HG02981 (cell line): ENCODE measurements around the gene GJB2.
"Not testable (repeated sequence)": the region's sequence is repeated elsewhere in the genome, so short reads cannot be mapped to it uniquely, and the experiment has no call there.

Source experiments
- ATAC-seq: cut with Tn5 transposase; IDR thresholded peaks from one replicate; pipeline ENCODE4 v1.9.1; 2021; ENCODE audit warnings: mild to moderate bottlenecking, moderate library complexity; ENCODE audit not compliant: unreplicated experiment

Gene GJB2

DNA sequence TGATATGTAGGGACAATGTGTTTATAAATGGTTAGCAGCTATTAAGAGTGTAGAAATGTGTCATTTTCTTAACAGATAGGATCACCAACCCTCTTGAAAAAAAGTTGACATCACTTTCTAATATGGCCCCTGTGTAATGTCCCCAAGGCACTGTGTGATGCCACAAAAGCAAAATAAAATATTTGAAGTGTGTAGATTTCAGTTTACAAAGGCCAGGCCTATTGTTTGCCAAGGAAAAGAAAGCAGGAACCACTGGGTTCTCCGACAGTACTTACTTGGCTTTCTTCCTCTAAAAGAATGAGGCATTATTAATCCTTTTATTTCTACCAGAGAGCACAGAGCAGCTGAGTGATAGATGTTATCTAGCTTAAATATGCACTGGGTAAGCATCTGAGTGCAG lies 21.4 kb downstream of the GJB2 start:
- ATAC-seq: no peak

DNA sequence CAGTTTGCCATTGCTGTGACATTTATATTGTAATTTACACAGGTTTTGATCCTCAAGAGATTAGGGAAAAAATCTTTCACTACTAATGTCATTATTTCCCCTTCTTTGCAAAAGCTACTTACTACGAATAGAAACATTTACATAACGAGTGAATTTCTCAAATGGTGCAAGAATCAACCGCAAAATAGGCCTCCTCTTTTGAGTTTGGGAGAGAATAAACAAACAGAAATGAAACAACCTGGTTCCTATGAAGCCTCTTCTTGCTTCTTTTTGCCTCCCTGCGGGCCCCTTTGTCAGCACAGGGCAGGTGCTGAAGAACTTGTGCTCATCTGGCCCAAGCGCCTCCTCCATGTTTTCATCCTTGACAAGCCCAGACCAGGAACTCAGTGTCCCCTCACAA lies 21.8 kb downstream of the GJB2 start:
- ATAC-seq: no peak

DNA sequence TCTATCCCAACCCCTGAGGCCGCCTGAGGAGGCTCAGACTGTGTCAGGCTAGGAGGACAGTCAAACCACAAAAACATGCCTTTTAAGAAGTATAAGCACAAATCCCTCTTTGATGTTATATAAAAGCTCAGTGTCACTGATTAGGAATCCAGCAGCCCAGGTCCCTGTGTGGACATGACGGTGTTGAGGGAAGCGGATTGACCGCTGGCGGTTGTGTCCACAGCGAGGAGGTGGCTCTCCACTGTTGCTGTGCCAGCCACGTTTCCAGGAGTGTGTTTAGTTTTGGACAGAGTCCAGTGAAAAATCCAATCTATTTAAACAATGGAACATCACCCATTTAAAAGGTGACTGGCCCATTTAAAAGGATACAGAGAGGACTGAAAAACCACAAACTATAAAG lies 24.3 kb downstream of the GJB2 start:
- no peak for ATAC-seq

DNA sequence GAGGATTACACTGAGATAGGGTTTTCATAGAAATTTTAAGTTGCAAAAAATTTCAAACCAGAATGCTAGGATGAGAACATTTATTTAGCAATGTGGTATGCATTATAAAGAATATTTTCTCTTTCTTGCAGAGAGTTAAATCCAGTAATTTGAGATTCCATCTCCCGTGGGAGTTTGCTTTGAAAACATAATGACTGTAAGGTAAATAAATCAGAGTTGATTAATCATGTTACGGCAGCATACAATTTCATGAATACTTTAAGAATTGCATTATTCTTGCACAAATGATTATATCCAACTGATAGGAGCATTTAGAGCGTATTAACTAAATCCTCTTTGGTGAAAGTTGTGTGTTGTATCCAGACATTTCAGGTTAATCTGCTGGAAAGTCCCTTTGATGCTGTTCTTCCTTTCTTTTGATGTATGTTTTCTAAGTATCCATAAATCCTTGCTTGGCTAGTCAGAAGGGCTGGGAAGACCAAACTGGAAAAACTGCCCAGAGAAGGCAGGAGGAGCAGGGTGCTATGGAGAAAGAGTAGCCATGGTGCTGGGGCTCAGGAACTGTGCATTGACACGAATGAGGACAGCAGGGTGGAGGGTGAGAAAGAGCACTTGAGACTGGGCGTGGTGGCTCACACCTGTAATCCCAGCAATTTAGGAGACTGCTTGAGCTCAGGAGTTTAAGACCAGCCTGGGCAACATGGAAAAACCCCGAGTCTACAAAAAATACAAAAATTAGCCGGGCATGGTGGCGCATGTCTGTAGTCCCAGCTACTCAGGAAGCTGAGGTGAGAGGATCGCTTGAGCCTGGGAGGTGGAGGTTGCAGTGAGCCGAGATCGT lies 27.1 kb downstream of the GJB2 start:
- no peak for ATAC-seq

DNA sequence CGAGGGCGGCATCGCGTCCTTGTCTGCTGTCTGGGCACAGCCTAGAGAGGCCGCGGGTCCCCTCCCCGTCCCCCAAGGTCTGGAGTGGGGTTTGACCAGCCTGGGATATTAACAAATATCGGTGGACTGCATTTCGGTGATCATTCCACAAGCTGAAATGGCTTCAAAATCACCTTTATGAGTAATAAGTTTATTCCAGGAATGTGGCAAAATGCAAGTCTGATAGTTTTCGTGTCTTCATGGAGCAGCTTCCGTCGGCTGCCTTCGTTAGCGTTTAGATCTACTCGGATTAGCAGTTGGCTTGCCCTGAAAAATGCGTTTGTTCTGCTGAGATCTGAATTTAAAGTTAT lies 30.8 kb downstream of the GJB2 start:
- no peak for ATAC-seq

DNA sequence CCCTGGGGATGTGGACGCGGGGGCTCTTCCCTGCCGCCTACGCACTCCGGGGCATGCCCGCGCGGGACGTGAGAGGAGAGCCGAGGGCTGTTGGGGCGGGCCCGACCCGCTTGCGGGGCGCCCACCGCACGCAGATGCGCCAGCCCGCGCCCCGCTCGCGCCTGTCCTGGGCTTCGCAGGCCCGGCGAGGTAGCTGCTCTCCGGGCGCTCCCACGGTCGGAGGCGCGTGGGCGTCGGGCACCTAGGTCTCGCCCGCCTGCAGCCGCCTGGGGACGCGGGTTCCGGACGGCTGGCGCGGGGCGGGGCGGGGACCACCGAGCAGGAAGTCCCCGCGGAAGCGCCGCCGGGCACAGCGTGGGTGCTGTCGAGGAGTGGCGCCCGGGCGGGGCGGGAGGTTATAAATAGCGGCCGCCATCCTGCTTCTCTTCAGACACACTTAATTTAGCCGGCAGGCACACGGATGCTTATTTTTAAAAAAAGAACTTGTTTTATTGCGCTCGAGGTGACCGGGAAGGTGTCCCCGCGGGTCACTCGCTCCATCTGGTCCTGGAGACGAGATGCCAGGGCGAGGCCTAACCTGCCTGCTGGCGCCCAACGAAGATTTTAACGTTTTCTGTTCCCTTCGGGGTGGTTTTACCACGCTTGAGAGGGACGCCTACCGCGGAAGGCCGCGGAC lies 31.3 kb downstream of the GJB2 start:
- peak; percentile 43 for ATAC-seq

DNA sequence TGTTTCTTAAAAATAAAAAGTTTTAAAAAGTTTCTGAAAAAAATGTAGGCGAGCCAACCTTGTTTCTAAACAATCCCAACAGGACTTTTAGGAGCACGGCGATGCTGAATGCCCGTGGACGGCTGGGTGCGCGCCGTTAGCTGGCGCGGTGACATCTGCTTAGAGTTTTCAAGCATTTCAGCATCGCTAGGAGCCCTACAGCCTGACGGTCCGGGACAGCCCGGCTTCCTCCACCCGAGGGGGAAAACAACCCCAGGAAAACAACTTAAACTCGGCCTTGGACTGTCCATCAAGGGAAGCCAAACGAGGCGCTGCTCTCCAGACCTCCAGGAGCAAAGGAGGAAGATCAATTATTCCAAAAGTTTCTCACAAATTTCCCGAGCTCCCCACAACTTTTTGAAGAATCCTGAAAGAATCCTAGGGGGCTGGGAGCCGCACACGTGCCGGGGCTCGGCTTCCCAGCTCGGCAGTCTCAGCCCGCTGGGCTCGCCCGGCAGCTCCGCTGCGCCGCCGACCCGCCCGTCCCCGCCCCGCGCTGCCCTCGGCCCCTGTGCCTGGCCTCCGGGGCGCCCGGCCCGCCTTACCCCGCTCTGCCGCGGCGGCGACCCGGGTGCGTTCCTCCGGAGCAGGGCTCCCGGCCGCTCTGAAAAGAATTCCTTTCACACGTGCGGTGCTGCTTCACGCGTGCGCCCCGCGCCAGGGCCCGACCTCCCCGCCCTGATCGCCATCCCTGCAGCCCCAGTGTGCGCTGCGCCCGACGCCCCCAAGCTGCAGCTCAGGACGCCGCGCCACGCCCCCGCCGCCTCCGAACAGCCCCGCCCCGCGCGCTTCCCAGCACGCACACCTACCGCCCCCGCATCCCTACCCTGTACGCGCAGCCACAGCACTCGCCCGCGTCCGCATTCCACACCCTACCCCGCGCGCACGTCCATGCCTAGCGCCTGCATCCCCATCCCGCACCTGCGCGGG lies 32.1 kb downstream of the GJB2 start, which contains the start of gene GJA3:
TSS of gene GJA3 (minus strand) at position 747 of the 969 bp plus-strand sequence. CDS start 17,764 bp downstream, outside the sequence.
- ATAC-seq: peak; percentile 44

DNA sequence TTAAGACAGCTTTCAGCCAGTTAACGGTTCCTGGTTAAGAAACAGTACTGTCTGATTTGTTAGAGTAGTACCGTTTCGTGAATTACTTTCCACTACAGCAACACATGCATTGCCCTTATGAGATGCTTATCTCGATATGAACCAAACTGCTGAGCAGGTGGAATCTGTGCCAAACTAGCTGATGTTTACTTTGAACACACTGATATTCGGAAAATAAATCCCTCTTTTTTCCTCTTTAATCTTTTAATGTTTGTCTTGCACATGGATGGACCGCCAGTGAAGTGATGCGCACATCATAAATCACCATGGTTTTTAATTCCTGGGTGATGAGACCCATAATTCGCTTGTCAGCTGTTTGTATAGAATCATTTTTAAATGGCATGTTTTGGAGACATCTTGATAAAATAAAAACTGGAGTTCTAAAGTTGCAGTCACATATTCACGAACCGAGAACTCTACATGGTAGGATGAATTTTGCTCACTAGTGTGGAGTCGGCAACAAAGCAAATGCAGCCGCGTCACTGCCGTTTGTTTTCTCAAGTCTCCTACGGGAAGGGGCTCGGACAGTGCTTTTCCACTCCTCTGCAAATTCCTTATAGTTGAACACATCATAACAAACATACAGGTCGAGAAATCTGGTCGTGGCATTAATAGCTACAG lies 33.0 kb downstream of the GJB2 start:
- ATAC-seq: no peak

DNA sequence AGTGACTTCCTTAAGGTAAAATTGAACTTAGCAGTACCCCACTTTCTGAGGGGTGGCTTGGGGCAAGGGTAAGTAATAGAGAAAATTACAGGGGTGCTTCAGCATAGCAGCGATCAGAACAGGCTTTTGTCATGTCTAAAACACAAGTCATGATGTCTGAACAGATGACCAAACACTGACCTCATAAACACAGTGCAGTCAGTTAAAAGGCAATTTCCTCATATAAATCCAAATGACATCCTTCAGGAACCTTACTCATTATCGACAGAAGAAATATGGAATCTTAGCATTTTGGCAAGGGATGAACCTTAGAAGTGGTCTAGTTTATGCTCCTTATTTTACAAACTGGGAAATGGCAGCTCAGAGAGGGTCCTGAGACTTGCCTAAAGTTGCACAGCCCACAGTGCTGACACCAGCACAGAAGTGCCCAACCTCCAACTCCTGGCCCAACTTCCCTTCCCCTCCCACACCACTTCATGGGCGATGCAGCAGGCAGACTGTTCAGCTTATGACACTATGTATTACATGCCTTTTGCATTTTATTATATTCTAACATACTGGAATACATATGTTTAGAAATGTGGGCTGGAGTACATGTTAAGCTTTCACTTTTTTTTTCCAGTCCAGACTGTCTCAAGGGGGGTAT lies 35.5 kb downstream of the GJB2 start:
- no peak for ATAC-seq

DNA sequence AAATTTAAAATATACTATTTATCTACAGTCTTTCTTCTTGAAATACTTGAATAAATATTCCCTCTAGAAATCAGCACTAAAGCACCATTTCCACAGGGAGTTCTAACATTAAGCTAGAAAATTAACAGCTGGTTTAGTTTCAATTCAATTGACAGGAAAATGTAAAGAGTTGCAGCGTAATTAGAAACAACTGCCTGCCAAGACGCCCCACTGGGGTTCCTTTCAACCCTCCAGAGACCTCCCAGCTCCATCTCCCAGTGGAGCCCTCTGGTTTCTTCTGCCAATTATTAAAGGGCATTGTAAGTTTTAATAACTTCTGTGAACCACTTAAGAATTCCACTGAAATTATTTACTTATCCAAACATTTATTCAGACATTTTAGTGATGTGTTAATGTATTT lies 36.0 kb downstream of the GJB2 start:
- ATAC-seq: no peak

DNA sequence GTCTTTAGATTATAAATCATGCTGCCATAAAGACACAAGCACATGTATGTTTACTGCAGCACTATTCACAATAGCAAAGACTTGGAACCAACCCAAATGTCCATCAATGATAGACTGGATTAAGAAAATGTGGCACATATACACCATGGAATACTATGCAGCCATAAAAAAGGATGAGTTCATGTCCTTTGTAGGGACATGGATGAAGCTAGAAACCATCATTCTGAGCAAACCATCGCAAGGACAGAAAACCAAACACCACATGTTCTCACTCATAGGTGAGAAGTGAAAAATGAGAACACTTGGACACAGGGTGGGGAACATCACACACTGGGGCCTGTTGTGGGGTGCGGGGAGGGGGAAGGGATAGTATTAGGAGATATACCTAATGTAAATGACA lies 39.4 kb downstream of the GJB2 start:
- ATAC-seq: not testable (repeated sequence)

DNA sequence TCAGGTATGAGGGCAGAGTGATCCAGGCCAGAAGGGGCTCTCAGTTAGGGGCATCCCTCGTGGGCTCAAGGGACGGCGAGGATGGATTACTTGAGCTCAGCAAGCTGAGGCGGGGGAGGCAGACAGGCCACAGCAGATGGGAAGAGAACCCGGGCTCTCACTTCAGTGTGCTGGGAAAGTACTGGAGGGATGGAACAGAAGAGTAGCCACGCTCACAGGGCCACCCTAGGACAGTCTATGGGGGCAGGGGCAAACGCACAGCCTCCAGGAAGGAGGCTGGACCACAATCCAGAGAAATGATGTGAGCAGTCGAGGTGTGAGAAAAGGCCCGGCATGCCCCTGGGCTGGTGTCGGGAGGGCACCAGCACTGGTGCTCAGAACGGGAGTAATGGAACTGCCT lies 41.1 kb downstream of the GJB2 start:
- ATAC-seq: no peak

DNA sequence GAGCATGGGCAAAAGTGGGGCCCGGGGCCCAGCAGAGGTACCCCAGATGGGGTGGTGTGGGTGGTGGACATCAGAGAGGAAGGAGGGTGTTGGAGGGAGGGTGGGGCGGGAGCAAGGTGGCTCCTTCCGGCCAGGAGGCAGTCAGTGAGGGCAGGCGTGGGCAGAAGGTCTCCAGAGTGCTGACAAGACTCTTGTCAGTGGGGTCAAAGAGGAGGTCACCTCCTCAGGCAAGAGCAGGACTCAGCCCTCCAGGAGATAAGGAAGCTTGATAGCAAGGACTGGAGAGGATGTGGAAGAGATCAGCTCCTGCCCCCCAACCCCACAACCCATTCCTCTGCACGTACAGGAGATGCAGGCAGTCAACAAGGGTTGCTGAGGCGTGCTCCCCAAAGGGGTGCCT lies 41.7 kb downstream of the GJB2 start:
- no peak for ATAC-seq

DNA sequence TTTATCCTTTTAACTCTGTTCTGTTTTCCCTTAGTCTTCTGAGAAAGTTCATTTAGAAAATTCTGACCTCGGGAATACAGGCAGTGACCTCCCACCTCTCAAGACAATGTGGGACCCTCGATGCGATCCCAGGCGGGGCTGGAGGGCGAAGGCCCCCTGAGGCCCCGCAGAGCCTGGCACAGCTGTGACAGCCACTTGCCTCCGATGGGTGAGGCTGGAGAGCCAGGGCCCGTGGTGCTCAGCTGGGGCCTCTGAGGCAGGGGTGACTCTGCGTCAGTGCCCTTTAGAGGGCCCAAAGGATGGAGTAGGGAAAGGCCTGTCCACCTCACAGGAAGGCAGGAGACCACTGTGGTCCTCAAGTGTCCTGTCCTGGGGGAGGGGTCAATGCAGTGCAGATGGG lies 42.2 kb downstream of the GJB2 start:
- ATAC-seq: no peak

DNA sequence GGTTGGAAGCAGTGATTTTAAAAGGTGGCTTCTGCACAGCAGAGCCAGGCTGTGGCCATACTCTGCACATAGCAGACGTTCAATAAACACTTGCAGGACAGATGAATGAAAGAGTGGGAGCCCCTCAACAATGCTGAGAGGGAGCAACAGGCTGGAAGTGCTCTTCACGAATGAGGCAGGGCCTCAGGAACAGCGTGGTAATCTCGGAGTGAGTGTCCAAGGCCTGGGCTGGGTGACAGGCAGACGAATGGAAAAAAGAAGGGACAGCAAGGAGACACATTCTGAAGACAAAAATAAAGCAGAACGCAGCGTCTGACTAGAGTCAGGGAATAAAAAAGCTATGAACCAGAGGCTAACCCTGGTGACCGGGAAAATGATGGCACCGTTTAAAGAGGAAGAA lies 43.0 kb downstream of the GJB2 start:
- no peak for ATAC-seq

DNA sequence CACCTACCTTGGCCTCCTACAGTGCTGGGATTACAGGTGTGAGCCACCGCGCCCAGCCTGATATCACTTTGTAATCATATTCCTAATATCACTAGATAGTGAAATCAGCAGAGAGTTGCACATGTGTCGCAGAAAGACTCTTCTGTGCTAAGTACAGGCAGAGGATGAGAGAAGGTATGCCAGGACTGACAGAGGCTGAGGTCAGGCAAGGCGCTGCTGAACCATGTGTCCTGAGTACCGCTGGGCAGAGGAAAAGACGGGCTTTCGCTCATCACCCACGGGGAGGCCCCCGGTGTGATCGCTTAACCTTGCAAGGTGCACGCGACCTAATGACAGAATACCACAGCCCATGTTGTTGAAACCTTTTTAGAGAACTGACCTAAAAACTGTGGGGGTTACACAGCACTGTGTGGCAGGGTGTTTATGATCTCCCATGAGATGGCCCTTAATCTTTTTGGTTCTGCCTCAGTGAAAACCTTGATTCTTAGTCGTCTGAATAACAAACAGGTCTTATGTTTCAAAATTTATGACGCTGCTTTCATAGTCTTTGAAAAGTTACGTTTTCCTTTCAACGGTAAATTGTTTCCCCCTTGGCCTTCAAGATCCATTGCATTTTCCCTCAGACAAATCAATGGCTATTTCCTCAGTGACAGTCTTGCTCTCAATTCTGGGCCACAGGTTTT lies 44.1 kb downstream of the GJB2 start:
- no peak for ATAC-seq

DNA sequence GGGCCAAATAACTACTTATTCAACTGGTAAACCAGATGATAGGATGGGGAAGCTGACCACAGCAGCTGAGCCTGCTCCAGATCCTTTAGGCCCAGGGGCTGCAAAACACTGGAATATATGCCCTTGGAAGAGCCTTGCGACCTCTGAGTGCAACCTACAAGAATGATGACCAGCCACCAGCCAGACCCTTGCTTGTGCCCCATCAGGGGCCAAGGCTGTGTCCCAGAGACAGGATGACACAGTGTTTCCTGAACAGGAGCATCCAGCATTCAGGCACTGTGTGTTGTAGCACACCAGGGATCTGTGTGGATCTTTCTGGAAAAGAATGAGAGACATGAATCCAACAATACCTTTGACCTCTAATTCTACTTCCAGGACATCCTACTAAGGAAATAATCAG lies 46.4 kb downstream of the GJB2 start:
- ATAC-seq: no peak

DNA sequence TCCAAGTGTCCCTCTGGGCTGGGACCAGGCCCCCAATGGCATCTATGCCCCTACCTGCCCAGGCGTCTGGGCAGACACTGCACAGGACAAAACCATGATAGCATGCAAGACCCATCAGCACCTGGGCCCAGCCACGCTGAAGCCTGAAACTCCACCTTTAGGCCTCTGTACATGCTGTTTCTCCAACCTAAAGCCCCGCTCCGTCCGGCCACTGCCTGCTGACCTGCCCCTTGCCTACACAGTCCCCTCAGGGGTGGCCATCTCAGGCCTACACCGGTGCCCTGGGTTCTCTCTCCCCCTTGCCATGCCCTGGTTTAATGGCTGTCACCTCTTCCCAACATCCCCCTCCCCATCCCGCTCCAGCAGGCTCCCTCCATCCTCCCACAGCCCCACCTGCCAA lies 47.2 kb downstream of the GJB2 start:
- ATAC-seq: no peak

DNA sequence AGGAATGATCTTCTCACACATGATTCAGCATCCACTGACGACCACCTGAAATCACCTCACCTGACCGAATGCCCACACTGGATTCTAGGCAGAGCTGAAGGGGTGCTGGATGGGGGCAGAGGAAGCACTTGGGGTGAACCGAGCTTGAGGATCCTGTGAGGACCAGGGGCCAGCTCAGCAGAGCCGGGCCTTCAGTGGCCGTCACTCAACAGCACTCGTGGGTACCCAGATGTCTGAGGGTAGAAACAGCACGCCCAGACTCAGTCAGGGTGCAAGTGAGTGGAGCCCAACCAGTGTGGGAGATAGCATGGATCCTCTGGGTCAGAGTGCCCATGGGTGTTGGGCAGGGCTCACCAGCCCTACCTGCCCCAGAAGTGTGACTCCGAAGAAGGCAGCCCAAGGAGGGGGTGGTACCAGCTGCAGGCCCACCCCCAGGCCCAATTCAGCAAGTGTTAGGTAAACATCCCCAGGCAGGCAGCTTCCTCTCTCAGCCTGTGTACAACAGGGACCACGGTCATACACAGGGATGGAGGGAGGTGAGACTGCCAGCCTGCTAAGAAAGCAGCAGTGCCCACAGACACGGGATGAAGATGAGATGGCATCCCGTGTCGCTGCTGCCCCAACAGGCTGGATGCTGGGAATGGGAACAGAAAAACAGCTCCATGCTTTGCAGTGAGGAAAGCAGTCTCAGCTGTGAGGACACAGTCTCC lies 48.4 kb downstream of the GJB2 start:
- ATAC-seq: no peak
